Activated gamma-delta T cell treated with Interleukin-2 at 50 U/mL for 16 hours (primary cell): ENCODE results near the gene TEX101.

ENCODE experiments used
- DNase-seq: peaks from one replicate; pipeline ENCODE4 v3.0.0-alpha.2; 2020

TEX101 gene

DNA sequence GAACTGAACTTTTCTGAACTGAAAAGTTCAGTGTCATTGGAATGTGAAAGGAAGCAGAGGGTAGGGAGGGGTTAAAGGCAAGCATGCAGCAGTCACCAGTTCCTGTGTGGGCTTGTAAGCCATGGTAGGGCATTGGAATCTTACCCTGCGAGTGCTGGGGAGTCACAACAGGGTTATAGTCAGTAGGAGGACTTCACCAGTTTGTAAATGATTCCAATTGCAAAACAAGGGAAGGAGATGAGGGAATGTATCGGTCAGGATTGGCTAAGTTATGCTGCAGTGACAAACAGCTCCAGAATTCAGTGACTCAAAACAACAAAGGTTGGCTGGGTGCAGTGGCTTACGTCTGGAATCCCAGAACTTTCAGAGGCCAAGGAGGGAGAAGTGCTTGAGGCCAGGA lies 37.9 kb downstream of the TEX101 start:
- no peak for DNase-seq

DNA sequence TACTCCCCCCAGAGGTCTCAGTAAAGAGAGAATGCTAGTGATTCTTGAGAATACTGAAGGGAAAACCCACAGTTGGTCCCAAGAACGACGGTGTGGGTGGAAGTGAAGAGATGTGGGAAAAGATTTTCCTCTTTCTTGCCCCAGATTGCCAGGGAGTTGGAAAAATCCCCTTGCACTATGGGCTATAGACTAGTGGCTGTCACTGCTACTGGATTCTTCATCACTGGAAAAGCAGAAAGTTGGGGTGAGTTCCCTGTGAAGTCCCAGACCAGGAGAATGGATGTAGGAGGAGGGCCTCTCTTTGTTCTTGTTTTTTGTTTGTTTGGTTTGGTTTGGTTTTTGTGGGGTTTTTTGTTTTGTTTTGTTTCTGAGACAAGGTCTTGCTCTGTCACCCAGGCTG lies 39.3 kb downstream of the TEX101 start:
- no peak for DNase-seq

GRCh38 chr19:43455321-43456113 lies 40.8 kb downstream of the TEX101 start:
- no peak for DNase-seq

GRCh38 chr19:43457809-43458208 lies 43.1 kb downstream of the TEX101 start:
- DNase-seq = no peak

GRCh38 chr19:43460362-43461016 lies 45.8 kb downstream of the TEX101 start:
- DNase-seq = no peak

- no peak for DNase-seq
Measured at GRCh38 chr19:43461303-43461702, 46.6 kb downstream of the TEX101 start.

- DNase-seq = no peak
Measured at GRCh38 chr19:43462383-43462782, 47.7 kb downstream of the TEX101 start.

DNA sequence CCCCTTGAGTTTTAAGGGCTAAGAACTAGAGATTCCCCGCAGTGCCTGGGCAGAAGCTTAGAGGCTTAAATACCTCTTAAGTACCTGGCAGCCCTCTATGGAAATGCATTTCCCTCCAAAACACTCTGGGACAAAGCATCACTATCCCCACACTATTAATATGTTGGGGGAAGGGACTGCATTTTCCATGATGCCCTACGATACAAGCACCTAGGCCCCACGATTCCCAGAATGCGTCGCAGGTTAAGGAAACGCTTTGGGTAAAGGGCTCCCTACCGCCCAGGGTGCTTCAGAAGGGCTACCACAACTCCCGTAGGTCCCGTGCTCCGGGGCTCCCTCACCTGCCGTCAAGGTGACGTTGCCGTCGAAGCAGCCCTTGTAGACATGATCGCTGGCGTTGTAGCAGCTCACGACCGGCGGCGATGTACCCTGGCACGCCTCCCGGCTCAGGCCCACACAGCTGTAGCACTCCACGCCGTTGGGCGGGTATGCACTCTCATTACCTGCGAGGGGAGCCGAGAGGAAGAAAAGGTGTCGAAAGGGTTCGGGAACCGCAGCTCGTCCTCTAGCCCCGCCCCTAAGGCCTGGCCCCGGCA lies 48.2 kb downstream of the TEX101 start:
- DNase-seq = no peak

- DNase-seq = peak; percentile 99
Measured at GRCh38 chr19:43463381-43464133, 48.9 kb downstream of the TEX101 start.

- DNase-seq = no peak
Measured at GRCh38 chr19:43464134-43464775, 49.6 kb downstream of the TEX101 start.

DNA sequence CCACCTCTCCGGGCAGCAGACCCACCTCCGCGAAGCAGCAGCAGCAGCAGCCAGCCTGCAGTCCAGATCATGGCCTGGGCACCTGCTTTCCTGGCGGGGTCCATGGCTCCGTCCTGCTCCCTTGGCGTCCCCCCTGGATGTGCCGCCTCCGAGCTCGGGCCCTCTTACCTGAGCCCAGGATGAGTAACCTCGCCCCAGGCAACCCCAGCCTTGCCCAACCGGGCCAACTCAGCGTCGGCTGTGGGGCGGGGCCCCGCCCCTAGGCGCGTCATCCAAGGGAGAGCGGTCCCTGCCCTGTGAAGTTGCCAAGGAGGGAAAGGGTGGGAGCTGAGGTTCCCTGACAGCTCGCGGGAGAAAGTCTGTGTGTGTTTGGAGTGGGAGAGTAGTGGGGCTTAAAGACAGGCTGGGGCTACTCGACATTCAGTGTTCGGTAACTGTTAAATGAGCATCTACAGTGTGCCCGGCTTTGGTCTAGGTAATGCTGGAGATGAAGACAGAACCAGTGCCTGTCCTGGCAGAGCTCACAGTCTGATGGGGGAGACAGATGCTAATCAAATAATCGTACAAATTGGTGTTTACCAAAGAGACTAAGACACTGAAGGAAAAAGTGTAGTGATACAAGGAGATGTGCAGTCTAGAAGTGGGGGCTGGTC lies 50.9 kb downstream of the TEX101 start, which contains the start of gene LYPD3:
Gene LYPD3 (minus strand): TSS at position 141 of the 653 bp plus-strand sequence. CDS start 37 bp downstream, at position 104.
- DNase-seq = no peak

- no peak for DNase-seq
Measured at GRCh38 chr19:43466793-43467192, 52.1 kb downstream of the TEX101 start.

DNA sequence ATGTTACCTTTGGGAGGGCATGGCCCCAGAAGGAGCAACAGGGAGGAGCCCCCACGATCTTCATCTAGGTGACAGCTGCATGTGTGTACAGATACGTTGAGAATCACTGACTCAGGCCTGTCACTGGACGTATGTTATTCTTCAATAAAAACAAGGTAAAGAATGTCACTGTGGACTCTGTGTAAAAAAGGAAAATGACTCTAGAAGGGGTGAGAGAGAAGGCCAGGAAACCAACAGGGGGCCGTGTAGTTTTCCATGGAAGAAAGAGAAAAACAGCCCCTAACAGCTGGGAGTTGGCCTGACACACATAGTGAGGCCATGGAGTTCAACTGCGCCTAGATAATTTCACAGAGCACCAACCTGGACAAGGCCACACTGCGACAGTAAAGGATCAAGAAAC lies 52.6 kb downstream of the TEX101 start:
- DNase-seq = no peak

DNA sequence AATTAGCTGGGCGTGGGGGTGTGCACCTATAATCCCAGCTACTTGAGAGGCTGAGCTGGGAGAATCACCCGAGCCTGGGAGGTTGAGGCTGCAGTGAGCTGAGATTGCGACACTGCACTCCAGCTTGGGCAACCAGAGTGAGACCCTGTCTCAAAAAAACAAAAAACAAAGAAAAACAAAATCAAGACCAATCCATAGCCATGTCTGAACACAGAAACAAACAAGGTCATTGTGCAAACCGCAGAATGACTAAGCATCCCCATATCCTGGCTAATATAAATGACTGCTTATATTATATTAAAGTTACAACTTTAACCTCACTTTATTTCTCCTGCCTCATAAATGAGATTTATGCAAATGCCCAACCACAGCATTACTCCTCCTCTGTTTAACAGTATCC lies 53.0 kb downstream of the TEX101 start:
- no peak for DNase-seq
